ENCODE results near the gene EFNA4.

The EFNA4 gene

GRCh38 chr1:155073377-155074242 is 10.1 kb downstream of the EFNA4 start:
- Histone ChIP-seq H3K4me1 (ENCODE audit: control insufficient read depth in 1 of 2, insufficient read depth in 1 of 2, low read depth in 1 of 2, low read length in 1 of 2) (peaks cover 19 to 23% of the 10 kb centered on the region in 2 experiments), H3K9me3 (no peaks in the 10 kb centered on the region), H3K27me3 (peaks cover 100% of the 10 kb centered on the region), H3K4me3 (ENCODE audit: low read depth in 1 of 2, low read length in 1 of 2) (no peak overlapping the region), H3K36me3 (peaks cover 5% of the 10 kb centered on the region), H3K27ac (no peak overlapping the region)
- no peak for TF ChIP-seq CTCF (IDR thresholded peaks at IDR 0.05)

DNA sequence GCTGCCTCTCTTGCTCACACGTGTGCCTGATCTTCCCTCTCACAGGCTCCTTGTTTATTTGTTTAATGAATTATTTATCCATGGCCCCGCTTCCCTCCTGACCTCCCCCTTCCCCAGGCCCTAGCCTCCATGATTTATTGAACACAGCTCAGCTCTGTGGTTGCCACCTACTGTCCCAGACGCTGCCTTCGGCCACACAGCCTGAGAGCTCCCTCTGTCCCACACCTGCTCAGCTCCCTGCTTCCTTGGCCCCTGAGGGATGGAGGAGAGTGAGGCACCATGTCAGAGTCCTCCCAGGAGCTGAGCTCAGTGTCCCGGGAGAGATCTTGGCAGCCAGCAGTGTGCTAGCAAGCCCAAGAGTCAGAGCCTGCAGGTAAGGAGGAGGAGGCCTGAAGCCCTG is 12.0 kb downstream of the EFNA4 start:
- Histone ChIP-seq H3K4me3 (ENCODE audit: low read depth in 1 of 2, low read length in 1 of 2) (no peak overlapping the region), H3K27me3 (peaks cover 100% of the 10 kb centered on the region), H3K9me3 (no peaks in the 10 kb centered on the region), H3K27ac (no peak overlapping the region), H3K4me1 (ENCODE audit: control insufficient read depth in 1 of 2, insufficient read depth in 1 of 2, low read depth in 1 of 2, low read length in 1 of 2) (peaks cover 26 to 38% of the 10 kb centered on the region in 2 experiments), H3K36me3 (no peaks in the 10 kb centered on the region)
- TF ChIP-seq CTCF (IDR thresholded peaks at IDR 0.05), result no peak

- Histone ChIP-seq H3K27me3 (peaks cover 100% of the 10 kb centered on the region), H3K9me3 (no peaks in the 10 kb centered on the region), H3K36me3 (no peaks in the 10 kb centered on the region), H3K4me3 (ENCODE audit: low read depth in 1 of 2, low read length in 1 of 2) (no peak overlapping the region), H3K4me1 (ENCODE audit: control insufficient read depth in 1 of 2, insufficient read depth in 1 of 2, low read depth in 1 of 2, low read length in 1 of 2) (peaks cover 26 to 38% of the 10 kb centered on the region in 2 experiments), H3K27ac (no peak overlapping the region)
- TF ChIP-seq CTCF (IDR thresholded peaks at IDR 0.05), result no peak
Observed at GRCh38 chr1:155076371-155076770, 12.8 kb downstream of the EFNA4 start.

DNA sequence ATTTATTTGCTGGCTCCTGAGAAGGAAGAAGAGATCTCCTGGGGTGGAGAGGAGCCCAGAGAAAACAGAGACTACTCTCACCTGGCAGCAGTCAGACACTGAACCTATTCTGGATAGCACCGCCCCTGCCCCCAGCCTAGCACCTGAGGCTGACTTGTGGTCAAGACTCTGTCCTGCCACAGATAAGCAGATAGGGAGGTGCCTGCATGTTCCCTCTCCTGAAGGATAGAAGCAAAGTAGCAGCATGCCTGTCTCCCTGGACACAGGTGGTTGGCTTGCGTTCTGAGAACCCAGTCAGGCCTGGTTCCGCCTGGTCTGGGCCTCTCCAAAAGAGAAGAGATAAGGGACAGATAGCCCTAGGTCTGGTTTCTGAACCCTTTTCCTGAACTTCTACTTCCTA is 13.8 kb downstream of the EFNA4 start:
- H3K36me3 ChIP-seq, result no peaks in the 10 kb centered on the region
- no peak overlapping the region for H3K4me3 ChIP-seq (ENCODE audit: low read depth in 1 of 2, low read length in 1 of 2)
- peaks cover 100% of the 10 kb centered on the region for H3K27me3 ChIP-seq
- H3K27ac ChIP-seq, result no peak overlapping the region
- H3K4me1 ChIP-seq (ENCODE audit: control insufficient read depth in 1 of 2, insufficient read depth in 1 of 2, low read depth in 1 of 2, low read length in 1 of 2), result peaks cover 28 to 39% of the 10 kb centered on the region in 2 experiments
- no peaks in the 10 kb centered on the region for H3K9me3 ChIP-seq
- TF ChIP-seq CTCF (IDR thresholded peaks at IDR 0.05), result no peak

- no peak for TF ChIP-seq CTCF (IDR thresholded peaks at IDR 0.05)
- Histone ChIP-seq H3K4me1 (ENCODE audit: control insufficient read depth in 1 of 2, insufficient read depth in 1 of 2, low read depth in 1 of 2, low read length in 1 of 2) (peaks cover 33 to 45% of the 10 kb centered on the region in 2 experiments), H3K27me3 (peaks cover 100% of the 10 kb centered on the region), H3K27ac (no peak overlapping the region), H3K4me3 (ENCODE audit: low read depth in 1 of 2, low read length in 1 of 2) (no peak overlapping the region), H3K9me3 (no peaks in the 10 kb centered on the region), H3K36me3 (no peaks in the 10 kb centered on the region)
Observed at GRCh38 chr1:155077758-155078445, 14.4 kb downstream of the EFNA4 start.
